HCT116 (cell line): ENCODE results near the gene DYNLRB1. TPM values are rescaled to one million over a fixed set of nuclear protein-coding genes. Genes with fewer than 3 reads are reported as not detected.

ENCODE experiments used
- ATAC-seq: fragments of 200-7000 bp; cut with Tn5 transposase; 2 replicates; pipeline ENCODE4 v1.9.1; 2020; ENCODE audit warnings: mild to moderate bottlenecking, moderate library complexity
- BruUV-seq: library from RNA; stranded (reverse); fragments of 400-500 nt; replicated peaks from 2 replicates; lab custom pipeline; 2021; lab: Mats Ljungman, UMichigan
- CTCF ChIA-PET: fragments of 300-600 bp; sonication (Branson Sonifier 250); formaldehyde crosslinking; loops from one replicate; lab custom pipeline; 2021; ENCODE audit warnings: antibody characterized with exemption; lab: Charles Lee
- POLR2A ChIA-PET: fragments of 300-600, 350-600 bp; sonication (Branson Sonifier 250); formaldehyde crosslinking; loops from one replicate; lab custom pipeline; 2021; ENCODE audit warnings: antibody characterized with exemption; lab: Charles Lee
- RAD21 ChIA-PET, 2 experiments: fragments of 300-600 bp; sonication (Branson Sonifier 250); formaldehyde crosslinking; loops; one replicate each; lab custom pipeline; 2023; ENCODE audit warnings: low total read pairs in 2 of 2; ENCODE audit not compliant: uncharacterized antibody in 2 of 2, unreplicated experiment in 2 of 2, low non-redundant PET in 1 of 2; lab: Charles Lee
- DNase-seq: peaks from one replicate; pipeline ENCODE4 v3.0.0-alpha.2; 2010; ENCODE audit warnings: low read depth, low spot score
- H2AFZ ChIP-seq: fragments of 200-600 bp; shearing (Covaris generic), sonication (generic); 2 replicates; pipeline ENCODE4 v1.6.1; 2017; ENCODE audit warnings: low read depth, mixed run types, mixed read lengths, antibody characterized with exemption, low read length; ENCODE audit not compliant: poor library complexity, severe bottlenecking
- H3K27ac ChIP-seq: 2 replicates; pipeline ENCODE4 v1.5.1; 2012; ENCODE audit warnings: low read depth, low read length
- H3K27me3 ChIP-seq: fragments of 200-600 bp; sonication (generic); 2 replicates; pipeline ENCODE4 v1.6.1; 2016; ENCODE audit warnings: mixed run types, low read length, mixed read lengths; ENCODE audit not compliant: insufficient read depth
- H3K36me3 ChIP-seq, 2 experiments: fragments of 200-500 bp in 1 of 2; fragments of 200-600 bp in 1 of 2; sonication (Bioruptor generic) in 1 of 2; sonication (generic) in 1 of 2; 2 replicates each; pipeline versions ENCODE4 v1.5.1 to v1.6.1; 2014 to 2016; ENCODE audit warnings: low read length in 2 of 2, inconsistent platforms in 1 of 2, mixed read lengths in 1 of 2, mixed run types in 1 of 2; ENCODE audit not compliant: insufficient read depth in 2 of 2, control insufficient read depth in 1 of 2
- H3K4me1 ChIP-seq, 2 experiments: fragments of 200-600 bp in 1 of 2; sonication (generic) in 1 of 2; 2 replicates each; pipeline versions ENCODE4 v1.5.1 to v1.6.1; 2012 to 2017; ENCODE audit warnings: low read length in 2 of 2, inconsistent platforms in 1 of 2, mild to moderate bottlenecking in 1 of 2, mixed read lengths in 1 of 2, mixed run types in 1 of 2, moderate library complexity in 1 of 2; ENCODE audit not compliant: insufficient read depth in 2 of 2, control insufficient read depth in 1 of 2
- H3K4me2 ChIP-seq: fragments of 200-600 bp; sonication (generic); 2 replicates; pipeline ENCODE4 v1.6.1; 2017; ENCODE audit warnings: mixed run types, low read length, mixed read lengths
- H3K4me3 ChIP-seq, 2 experiments: fragments of 200-600 bp in 1 of 2; sonication (generic) in 1 of 2; replicated peaks in 1 of 2; 2 replicates each; pipeline ENCODE4 v1.5.1; 2011 to 2016; ENCODE audit warnings: low read length in 2 of 2, control low read depth in 1 of 2, low read depth in 1 of 2, mild to moderate bottlenecking in 1 of 2, mixed read lengths in 1 of 2, mixed run types in 1 of 2
- H3K79me2 ChIP-seq: fragments of 200-600 bp; sonication (generic); 2 replicates; pipeline ENCODE4 v1.6.1; 2017; ENCODE audit warnings: mild to moderate bottlenecking, mixed run types, low read length, moderate library complexity, mixed read lengths; ENCODE audit not compliant: insufficient read depth
- H3K9ac ChIP-seq: fragments of 200-600 bp; sonication (generic); 2 replicates; pipeline ENCODE4 v1.6.1; 2016; ENCODE audit warnings: low read length, mixed read lengths
- H3K9me2 ChIP-seq: fragments of 200-600 bp; sonication (generic), shearing (Covaris generic); 2 replicates; pipeline ENCODE4 v1.6.1; 2017; ENCODE audit warnings: mixed run types, mild to moderate bottlenecking, moderate library complexity; ENCODE audit not compliant: insufficient read depth
- H3K9me3 ChIP-seq, 2 experiments: fragments of 200-500 bp in 1 of 2; fragments of 200-600 bp in 1 of 2; sonication (Bioruptor generic) in 1 of 2; sonication (generic) in 1 of 2; 2 replicates each; pipeline ENCODE4 v1.6.1; 2014 to 2017; ENCODE audit warnings: low read length in 2 of 2, mixed read lengths in 2 of 2, inconsistent platforms in 1 of 2, low read depth in 1 of 2, mild to moderate bottlenecking in 1 of 2, mixed run types in 1 of 2, moderate library complexity in 1 of 2; ENCODE audit not compliant: control insufficient read depth in 1 of 2, insufficient read depth in 1 of 2
- H4K20me1 ChIP-seq: fragments of 200-600 bp; sonication (generic), shearing (Covaris generic); 2 replicates; pipeline ENCODE4 v1.6.1; 2017; ENCODE audit warnings: mixed run types, mild to moderate bottlenecking, moderate library complexity; ENCODE audit not compliant: insufficient read depth
- CEBPB ChIP-seq: IDR thresholded peaks from 2 replicates; pipeline ENCODE4 v1.6.1; 2012; ENCODE audit warnings: low read depth
- ELF1 ChIP-seq: IDR thresholded peaks from 2 replicates; pipeline ENCODE4 v1.6.1; 2012; ENCODE audit warnings: low read depth, borderline replicate concordance
- EZH2 ChIP-seq: fragments of 200-600 bp; sonication (generic); IDR thresholded peaks from 2 replicates; pipeline ENCODE4 v1.6.1; 2017; ENCODE audit warnings: antibody characterized with exemption, mixed run types
- FOSL1 ChIP-seq: IDR thresholded peaks from 2 replicates; pipeline ENCODE4 v1.6.1; 2012; ENCODE audit warnings: low read depth
- POLR2A ChIP-seq: IDR thresholded peaks from 2 replicates; pipeline ENCODE4 v1.7.0; 2011; ENCODE audit warnings: borderline replicate concordance; ENCODE audit not compliant: insufficient read depth, insufficient read length; ENCODE audit errors: extremely low read depth
- SP1 ChIP-seq: IDR thresholded peaks from 2 replicates; pipeline ENCODE4 v1.6.1; 2012; ENCODE audit warnings: low read depth
- TCF7L2 ChIP-seq: IDR thresholded peaks from 2 replicates; pipeline ENCODE4 v1.7.0; 2011; ENCODE audit warnings: borderline replicate concordance, inconsistent platforms; ENCODE audit not compliant: insufficient read depth, insufficient read length; ENCODE audit errors: extremely low read depth
- intact Hi-C: fragments of 100-400 bp; cut with micrococcal nuclease; formaldehyde crosslinking; loops from 2 replicates; pipeline ENCODE4 v1.10.0; 2022
- total RNA-seq: library from RNA; stranded (reverse); gene quantifications from one replicate; pipeline ENCODE4 v1.2.1, GENCODE V29; 2021; ENCODE audit not compliant: unreplicated experiment
- TF ChIP-seq, protein P1 (sequence below): IDR thresholded peaks from 2 replicates; pipeline ENCODE4 v1.6.1; 2011; ENCODE audit warnings: mild to moderate bottlenecking, low read length, moderate library complexity; ENCODE audit not compliant: insufficient replicate concordance; ENCODE audit errors: extremely low read depth
- TF ChIP-seq, protein P2 (sequence below), 3 experiments: fragments of 200-600 bp in 1 of 3; sonication (generic) in 1 of 3; IDR thresholded peaks in 2 of 3; conservative IDR thresholded peaks in 1 of 3; 2 replicates each; pipeline ENCODE4 v1.5.1; 2012 to 2017; ENCODE audit warnings: low read depth in 2 of 3, low read length in 2 of 3, antibody characterized with exemption in 1 of 3, borderline replicate concordance in 1 of 3, control low read depth in 1 of 3, mild to moderate bottlenecking in 1 of 3, mixed read lengths in 1 of 3, mixed run types in 1 of 3, moderate library complexity in 1 of 3; ENCODE audit not compliant: insufficient read depth in 1 of 3

DYNLRB1 gene
- total RNA-seq, 1 experiment from 2014 or later = 106 TPM

DNA sequence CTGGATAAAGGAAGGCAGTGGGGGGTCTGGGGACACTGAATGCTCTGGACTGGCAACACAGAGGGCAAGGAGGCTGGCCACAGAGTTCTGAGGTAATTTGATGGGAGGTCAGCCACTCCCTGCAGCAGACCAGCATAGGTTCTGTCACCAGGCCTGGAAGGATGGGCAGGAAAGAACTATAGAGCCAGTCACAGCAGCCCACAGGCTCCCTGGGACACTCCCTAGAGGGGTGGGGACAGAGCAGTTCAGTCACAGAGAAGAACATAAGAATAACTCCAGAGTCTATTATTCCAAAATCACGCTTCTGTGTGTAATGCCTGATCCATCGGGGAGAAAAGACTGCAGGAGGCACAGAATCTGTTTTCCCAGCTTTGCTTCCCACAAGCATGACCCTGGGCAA lies 19.6 kb downstream of the DYNLRB1 start:
- Histone ChIP-seq H3K4me3 (no peak overlapping the region), H3K36me3 (peaks cover 20 to 47% of the 10 kb centered on the region in 2 experiments; a peak in 3 of 4 replicates), H4K20me1 (no peaks in the 10 kb centered on the region), H3K9ac (no peak overlapping the region), H3K9me2 (no peaks in the 10 kb centered on the region), H2AFZ (no peak overlapping the region), H3K27ac (no peak overlapping the region), H3K27me3 (no peaks in the 10 kb centered on the region), H3K4me1 (no peaks in the 10 kb centered on the region), H3K9me3 (no peaks in the 10 kb centered on the region), H3K79me2 (peaks cover 3% of the 10 kb centered on the region; the same call in 1 of the 2 replicates), H3K4me2 (no peak overlapping the region)
- ATAC-seq (no peak), DNase-seq (no peak)
- TSS peak; percentile 21 for BruUV-seq
- ChIA-PET CTCF (interaction anchor here (0.8 to 1.6 kb wide), 3 partner anchors 172 to 234 kb away, joined by 3 to 4 read pairs (median 3); no protein-coding TSS in a partner anchor), POLR2A (no interaction called here), RAD21 (interaction anchor here in 1 of 2 experiments (0.7 kb wide), 1 partner anchor 43 kb away, joined by 6 read pairs; no protein-coding TSS in a partner anchor)
- TF ChIP-seq, protein P1, sequence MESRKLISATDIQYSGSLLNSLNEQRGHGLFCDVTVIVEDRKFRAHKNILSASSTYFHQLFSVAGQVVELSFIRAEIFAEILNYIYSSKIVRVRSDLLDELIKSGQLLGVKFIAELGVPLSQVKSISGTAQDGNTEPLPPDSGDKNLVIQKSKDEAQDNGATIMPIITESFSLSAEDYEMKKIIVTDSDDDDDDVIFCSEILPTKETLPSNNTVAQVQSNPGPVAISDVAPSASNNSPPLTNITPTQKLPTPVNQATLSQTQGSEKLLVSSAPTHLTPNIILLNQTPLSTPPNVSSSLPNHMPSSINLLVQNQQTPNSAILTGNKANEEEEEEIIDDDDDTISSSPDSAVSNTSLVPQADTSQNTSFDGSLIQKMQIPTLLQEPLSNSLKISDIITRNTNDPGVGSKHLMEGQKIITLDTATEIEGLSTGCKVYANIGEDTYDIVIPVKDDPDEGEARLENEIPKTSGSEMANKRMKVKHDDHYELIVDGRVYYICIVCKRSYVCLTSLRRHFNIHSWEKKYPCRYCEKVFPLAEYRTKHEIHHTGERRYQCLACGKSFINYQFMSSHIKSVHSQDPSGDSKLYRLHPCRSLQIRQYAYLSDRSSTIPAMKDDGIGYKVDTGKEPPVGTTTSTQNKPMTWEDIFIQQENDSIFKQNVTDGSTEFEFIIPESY = no peak
- TF ChIP-seq TCF7L2 = no peak
- no peak for TF ChIP-seq ELF1
- no peak for TF ChIP-seq POLR2A
- no peak for TF ChIP-seq CEBPB
- no peak for TF ChIP-seq FOSL1
- no peak for TF ChIP-seq EZH2
- no peak for TF ChIP-seq SP1
- TF ChIP-seq, protein P2, sequence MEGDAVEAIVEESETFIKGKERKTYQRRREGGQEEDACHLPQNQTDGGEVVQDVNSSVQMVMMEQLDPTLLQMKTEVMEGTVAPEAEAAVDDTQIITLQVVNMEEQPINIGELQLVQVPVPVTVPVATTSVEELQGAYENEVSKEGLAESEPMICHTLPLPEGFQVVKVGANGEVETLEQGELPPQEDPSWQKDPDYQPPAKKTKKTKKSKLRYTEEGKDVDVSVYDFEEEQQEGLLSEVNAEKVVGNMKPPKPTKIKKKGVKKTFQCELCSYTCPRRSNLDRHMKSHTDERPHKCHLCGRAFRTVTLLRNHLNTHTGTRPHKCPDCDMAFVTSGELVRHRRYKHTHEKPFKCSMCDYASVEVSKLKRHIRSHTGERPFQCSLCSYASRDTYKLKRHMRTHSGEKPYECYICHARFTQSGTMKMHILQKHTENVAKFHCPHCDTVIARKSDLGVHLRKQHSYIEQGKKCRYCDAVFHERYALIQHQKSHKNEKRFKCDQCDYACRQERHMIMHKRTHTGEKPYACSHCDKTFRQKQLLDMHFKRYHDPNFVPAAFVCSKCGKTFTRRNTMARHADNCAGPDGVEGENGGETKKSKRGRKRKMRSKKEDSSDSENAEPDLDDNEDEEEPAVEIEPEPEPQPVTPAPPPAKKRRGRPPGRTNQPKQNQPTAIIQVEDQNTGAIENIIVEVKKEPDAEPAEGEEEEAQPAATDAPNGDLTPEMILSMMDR (IDR thresholded peaks at IDR 0.05 in 2 of 3, conservative IDR thresholded peaks at IDR 0.05 in 1 of 3; ENCODE audit: borderline replicate concordance in 1 of 3, insufficient read depth in 1 of 3, low read depth in 2 of 3, low read length in 2 of 3) = no peak
- intact Hi-C loops = no loop called here
